Transverse colon (tissue), 1 donor: ENCODE measurements around the gene ETV6.

Experiments
- EP300 ChIP-seq: sonication (generic); formaldehyde crosslinking; IDR thresholded peaks from one replicate; pipeline ENCODE4 v1.6.1; 2017; ENCODE audit warnings: antibody characterized with exemption, low read depth
- POLR2A ChIP-seq: fragments of 450-650 bp; IDR thresholded peaks from one replicate; pipeline ENCODE4 v1.6.1; 2016; ENCODE audit warnings: antibody characterized with exemption, mild to moderate bottlenecking, moderate library complexity

- no peak for TF ChIP-seq EP300
- TF ChIP-seq POLR2A = no peak
Observed at GRCh38 chr12:11916113-11916512, 266.6 kb downstream of the ETV6 start.
